SK-MEL-5 (cell line): ENCODE results near the gene SLC12A2. TPM values are rescaled to one million over a fixed set of nuclear protein-coding genes. Genes with fewer than 3 reads are reported as not detected.

Experiments
- DNase-seq: peaks from one replicate; pipeline ENCODE4 v3.0.0-alpha.2; 2016; ENCODE audit warnings: low read depth, low spot score
- in situ Hi-C: cut with HindIII; loops from 2 replicates; pipeline ENCODE4 v1.10.0; 2016; ENCODE audit warnings: low sequenced_read_pairs, high pct_unique_total_duplicates, low pct_unique_long_range_greater_than_20kb
- total RNA-seq: library from RNA; depleted of rRNA; stranded (reverse); fragments of >200 nt; shearing (Covaris generic); gene quantifications from 2 replicates; pipeline ENCODE4 v1.2.3, GENCODE V29; 2014

Gene SLC12A2
- total RNA-seq, 1 experiment from 2014 or later, result 27.0 TPM

DNA sequence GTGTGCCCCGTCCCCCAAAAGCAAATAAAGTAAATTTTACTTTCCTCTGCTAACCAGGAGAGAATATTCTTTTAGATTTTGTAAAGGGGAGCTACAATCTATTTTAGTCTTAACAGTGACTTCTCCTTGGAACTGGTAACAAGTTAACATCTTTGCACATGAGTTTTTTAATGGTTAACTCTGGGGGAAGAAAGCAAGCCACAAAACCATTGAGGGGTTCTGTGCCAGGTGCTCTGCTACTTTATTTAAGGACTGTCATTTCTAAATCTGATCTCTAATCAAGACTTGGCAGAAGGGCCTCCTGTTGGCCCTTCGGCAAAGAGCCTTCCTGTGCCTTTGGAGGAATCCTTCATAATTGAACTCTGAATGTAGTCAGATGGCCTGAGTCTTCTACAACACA, 153.4 kb downstream of the SLC12A2 start:
- DNase-seq, result no peak
- in situ Hi-C loops, result no loop called here

DNA sequence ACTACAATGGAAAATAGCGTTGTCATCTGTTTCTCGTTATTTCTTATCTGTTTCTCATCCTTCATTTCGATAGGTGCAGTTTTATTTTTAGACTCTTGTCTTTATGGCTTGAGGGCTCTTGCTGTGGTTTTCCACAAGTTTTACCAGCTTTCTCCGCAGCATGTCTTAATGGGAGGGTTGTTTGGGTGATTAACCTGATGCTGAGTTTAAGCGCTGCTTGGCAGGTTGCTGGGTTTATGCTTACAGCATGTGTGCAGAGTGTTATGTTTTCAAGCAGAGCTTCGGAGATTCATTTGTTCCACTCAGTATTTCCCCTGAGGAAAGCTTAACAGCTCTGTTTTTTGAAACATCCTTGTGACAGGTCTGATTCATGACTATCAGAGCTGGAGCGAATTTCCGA, 154.0 kb downstream of the SLC12A2 start:
- in situ Hi-C loops, result no loop called here
- DNase-seq, result no peak
